Measurements from ENCODE around the gene IL17D. TPM values are rescaled to one million over a fixed set of nuclear protein-coding genes. Genes with fewer than 3 reads are reported as not detected.
"Not testable (repeated sequence)": the region's sequence is repeated elsewhere in the genome, so short reads cannot be mapped to it uniquely, and the experiment has no call there.

IL17D gene
- total RNA-seq, 1 experiment from 2014 or later: not detected

GRCh38 chr13:20681481-20681880, 22.0 kb upstream of the IL17D start:
- not testable (repeated sequence) for H3K4me3 ChIP-seq (ENCODE audit: insufficient read depth, low read depth, low read length); H3K27me3 ChIP-seq (ENCODE audit: control insufficient read depth, insufficient read depth, low read length); DNase-seq; H3K36me3 ChIP-seq (replicated peaks; ENCODE audit: control insufficient read depth, insufficient read depth, low read length)

GRCh38 chr13:20682061-20682460, 21.4 kb upstream of the IL17D start:
- no peaks in the 10 kb centered on the region for H3K27me3 ChIP-seq (ENCODE audit: control insufficient read depth, insufficient read depth, low read length)
- H3K36me3 ChIP-seq (replicated peaks; ENCODE audit: control insufficient read depth, insufficient read depth, low read length): no peaks in the 10 kb centered on the region
- no peak overlapping the region for H3K4me3 ChIP-seq (ENCODE audit: insufficient read depth, low read depth, low read length)
- no peak for DNase-seq

GRCh38 chr13:20684041-20684440, 19.5 kb upstream of the IL17D start:
- no peak for DNase-seq
- Histone ChIP-seq H3K27me3 (ENCODE audit: control insufficient read depth, insufficient read depth, low read length) (no peaks in the 10 kb centered on the region), H3K36me3 (replicated peaks; ENCODE audit: control insufficient read depth, insufficient read depth, low read length) (no peaks in the 10 kb centered on the region), H3K4me3 (ENCODE audit: insufficient read depth, low read depth, low read length) (no peak overlapping the region)

GRCh38 chr13:20684546-20684945, 19.0 kb upstream of the IL17D start:
- no peak for DNase-seq
- no peaks in the 10 kb centered on the region for H3K27me3 ChIP-seq (ENCODE audit: control insufficient read depth, insufficient read depth, low read length)
- no peak overlapping the region for H3K4me3 ChIP-seq (ENCODE audit: insufficient read depth, low read depth, low read length)
- no peaks in the 10 kb centered on the region for H3K36me3 ChIP-seq (replicated peaks; ENCODE audit: control insufficient read depth, insufficient read depth, low read length)

- no peak overlapping the region for H3K4me3 ChIP-seq (ENCODE audit: insufficient read depth, low read depth, low read length)
- H3K27me3 ChIP-seq (ENCODE audit: control insufficient read depth, insufficient read depth, low read length): no peaks in the 10 kb centered on the region
- H3K36me3 ChIP-seq (replicated peaks; ENCODE audit: control insufficient read depth, insufficient read depth, low read length): no peaks in the 10 kb centered on the region
- DNase-seq: no peak
Observed at GRCh38 chr13:20685092-20685491, 18.4 kb upstream of the IL17D start.

DNA sequence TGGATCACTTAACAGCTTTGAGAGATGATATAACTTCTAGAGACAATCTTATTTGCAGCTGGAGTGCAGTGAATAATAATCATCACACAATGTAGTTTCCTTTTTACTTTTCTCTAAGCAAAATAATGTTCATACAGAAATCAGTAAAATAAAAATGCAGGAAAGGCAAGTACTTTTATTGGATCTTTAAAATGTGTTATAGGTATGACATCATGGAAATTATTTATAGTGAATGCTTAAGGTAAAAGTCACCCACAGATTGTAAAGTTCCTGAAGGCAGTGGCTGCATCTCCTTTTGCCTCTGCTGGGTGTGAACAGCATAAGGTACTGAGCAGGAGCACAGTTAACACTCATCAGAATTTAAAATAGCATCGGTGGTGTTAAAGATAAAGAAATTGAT, 17.3 kb upstream of the IL17D start:
- no peaks in the 10 kb centered on the region for H3K27me3 ChIP-seq (ENCODE audit: control insufficient read depth, insufficient read depth, low read length)
- no peak for DNase-seq
- no peaks in the 10 kb centered on the region for H3K36me3 ChIP-seq (replicated peaks; ENCODE audit: control insufficient read depth, insufficient read depth, low read length)
- H3K4me3 ChIP-seq (ENCODE audit: insufficient read depth, low read depth, low read length): no peak overlapping the region

DNA sequence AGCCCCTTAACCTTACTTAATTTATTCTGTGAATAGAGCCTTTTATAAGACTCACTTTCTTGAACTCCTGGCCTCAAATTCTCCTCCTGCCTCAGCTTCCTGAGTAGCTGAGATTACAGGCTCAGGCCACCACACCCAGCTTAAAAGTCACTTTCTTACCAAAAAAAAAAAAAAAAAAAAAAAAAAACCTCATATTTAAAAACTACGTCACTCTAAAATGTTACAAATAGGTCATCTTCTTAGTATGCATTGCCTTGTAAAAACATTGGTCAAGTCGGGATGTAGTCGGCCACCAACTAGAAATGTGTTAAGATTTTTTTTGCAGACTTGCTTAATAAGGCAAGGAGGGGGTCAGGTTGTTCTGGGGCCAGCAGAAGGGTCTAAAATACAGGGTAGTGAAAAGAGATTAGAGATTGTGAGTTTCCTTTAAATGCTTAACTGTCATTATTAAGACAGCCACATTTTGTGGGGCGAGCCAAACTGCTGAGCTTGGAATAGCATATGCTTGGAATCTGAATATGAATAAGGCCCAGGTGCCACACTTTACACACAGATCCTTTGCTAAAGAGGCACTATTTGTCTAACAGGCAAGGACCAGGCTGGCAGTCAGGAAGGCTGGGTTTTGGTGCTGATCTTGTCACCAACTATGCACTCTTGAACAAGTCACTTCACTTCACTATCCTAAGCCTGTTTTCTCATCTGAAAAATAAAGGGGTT, 16.5 kb upstream of the IL17D start:
- Histone ChIP-seq H3K27me3 (ENCODE audit: control insufficient read depth, insufficient read depth, low read length) (no peaks in the 10 kb centered on the region), H3K4me3 (ENCODE audit: insufficient read depth, low read depth, low read length) (no peak overlapping the region), H3K36me3 (replicated peaks; ENCODE audit: control insufficient read depth, insufficient read depth, low read length) (no peaks in the 10 kb centered on the region)
- no peak for DNase-seq

DNA sequence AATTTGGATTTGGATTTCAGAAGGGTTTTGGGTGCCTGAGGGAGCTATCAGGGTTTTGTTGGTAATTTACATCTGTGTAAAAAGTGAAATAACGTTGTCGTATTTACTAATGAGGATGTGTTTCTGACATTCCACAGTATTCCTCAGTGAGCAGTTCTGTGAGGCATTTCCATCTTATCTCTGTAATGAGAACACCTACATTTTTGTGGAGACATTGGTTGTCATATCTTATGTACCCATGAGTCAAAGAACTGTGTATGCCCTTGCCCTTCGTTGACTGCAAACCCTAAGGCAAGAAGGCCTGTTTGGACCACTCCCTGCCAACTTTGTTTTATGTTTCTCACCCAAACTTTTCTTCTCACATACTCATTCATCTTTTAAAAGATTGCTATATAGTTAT, 14.2 kb upstream of the IL17D start:
- Histone ChIP-seq H3K4me3 (ENCODE audit: insufficient read depth, low read depth, low read length) (no peak overlapping the region), H3K27me3 (ENCODE audit: control insufficient read depth, insufficient read depth, low read length) (no peaks in the 10 kb centered on the region), H3K36me3 (replicated peaks; ENCODE audit: control insufficient read depth, insufficient read depth, low read length) (no peaks in the 10 kb centered on the region)
- DNase-seq: no peak

GRCh38 chr13:20691616-20692015, 11.9 kb upstream of the IL17D start:
- Histone ChIP-seq H3K27me3 (ENCODE audit: control insufficient read depth, insufficient read depth, low read length) (no peaks in the 10 kb centered on the region), H3K4me3 (ENCODE audit: insufficient read depth, low read depth, low read length) (no peak overlapping the region), H3K36me3 (replicated peaks; ENCODE audit: control insufficient read depth, insufficient read depth, low read length) (no peaks in the 10 kb centered on the region)
- DNase-seq: no peak

GRCh38 chr13:20696073-20696472, 7.4 kb upstream of the IL17D start:
- no peak for DNase-seq
- H3K4me3 ChIP-seq (ENCODE audit: insufficient read depth, low read depth, low read length): no peak overlapping the region
- H3K27me3 ChIP-seq (ENCODE audit: control insufficient read depth, insufficient read depth, low read length): peaks cover 4% of the 10 kb centered on the region; the same call in 1 of the 2 replicates
- H3K36me3 ChIP-seq (replicated peaks; ENCODE audit: control insufficient read depth, insufficient read depth, low read length): no peaks in the 10 kb centered on the region

- no peak overlapping the region for H3K4me3 ChIP-seq (ENCODE audit: insufficient read depth, low read depth, low read length)
- DNase-seq: no peak
- peaks cover 29% of the 10 kb centered on the region for H3K27me3 ChIP-seq (ENCODE audit: control insufficient read depth, insufficient read depth, low read length)
- H3K36me3 ChIP-seq (replicated peaks; ENCODE audit: control insufficient read depth, insufficient read depth, low read length): no peaks in the 10 kb centered on the region
Observed at GRCh38 chr13:20699715-20700114, 3.8 kb upstream of the IL17D start.

- Histone ChIP-seq H3K27me3 (ENCODE audit: control insufficient read depth, insufficient read depth, low read length) (peaks cover 32% of the 10 kb centered on the region), H3K4me3 (ENCODE audit: insufficient read depth, low read depth, low read length) (no peak overlapping the region), H3K36me3 (replicated peaks; ENCODE audit: control insufficient read depth, insufficient read depth, low read length) (no peaks in the 10 kb centered on the region)
- no peak for DNase-seq
Observed at GRCh38 chr13:20700288-20700687, 3.2 kb upstream of the IL17D start.

DNA sequence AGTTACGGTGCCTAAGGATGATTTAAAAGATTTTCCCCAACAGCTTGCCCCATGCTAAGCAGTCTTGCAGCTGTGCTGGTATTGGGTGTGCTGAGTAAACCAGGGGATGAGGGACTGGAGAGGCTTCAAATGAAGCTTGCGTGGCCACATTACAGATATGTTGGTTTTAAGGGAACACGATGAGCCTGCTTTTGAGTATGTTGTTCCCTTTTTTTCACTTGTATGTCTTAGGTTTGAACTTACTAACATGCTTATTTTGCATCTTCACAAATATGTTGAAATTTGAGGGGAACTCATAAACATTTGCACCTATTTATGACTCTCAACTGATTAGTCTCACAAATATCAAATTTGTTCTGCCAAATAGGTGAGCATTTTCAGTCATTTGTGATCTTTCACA, 2.0 kb upstream of the IL17D start:
- H3K4me3 ChIP-seq (ENCODE audit: insufficient read depth, low read depth, low read length): no peak overlapping the region
- peak; percentile 15 for DNase-seq
- H3K27me3 ChIP-seq (ENCODE audit: control insufficient read depth, insufficient read depth, low read length): peaks cover 36% of the 10 kb centered on the region
- H3K36me3 ChIP-seq (replicated peaks; ENCODE audit: control insufficient read depth, insufficient read depth, low read length): no peaks in the 10 kb centered on the region

DNA sequence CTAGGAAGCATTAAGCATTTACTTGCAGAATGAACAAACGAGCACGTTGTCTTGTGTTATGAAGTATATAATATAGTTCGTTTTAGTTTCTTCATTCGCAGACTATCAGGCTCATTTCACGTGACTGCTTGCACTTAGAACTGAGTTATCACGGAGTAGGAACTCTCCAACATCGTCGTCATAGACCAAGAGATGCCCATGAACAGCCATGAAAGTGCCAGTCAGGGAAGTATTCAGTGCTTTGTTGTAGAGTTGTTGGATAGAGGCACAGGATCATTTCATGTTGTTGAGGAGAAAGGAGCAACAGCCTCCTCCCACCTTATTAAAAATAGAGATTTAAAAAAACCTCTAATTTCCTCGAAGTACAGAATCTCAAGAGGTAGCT, 977 bp upstream of the IL17D start:
- Histone ChIP-seq H3K4me3 (ENCODE audit: insufficient read depth, low read depth, low read length) (peak overlapping the region; percentile 56; the same call in 1 of the 2 replicates), H3K27me3 (ENCODE audit: control insufficient read depth, insufficient read depth, low read length) (peaks cover 36% of the 10 kb centered on the region), H3K36me3 (replicated peaks; ENCODE audit: control insufficient read depth, insufficient read depth, low read length) (no peaks in the 10 kb centered on the region)
- DNase-seq: no peak

DNA sequence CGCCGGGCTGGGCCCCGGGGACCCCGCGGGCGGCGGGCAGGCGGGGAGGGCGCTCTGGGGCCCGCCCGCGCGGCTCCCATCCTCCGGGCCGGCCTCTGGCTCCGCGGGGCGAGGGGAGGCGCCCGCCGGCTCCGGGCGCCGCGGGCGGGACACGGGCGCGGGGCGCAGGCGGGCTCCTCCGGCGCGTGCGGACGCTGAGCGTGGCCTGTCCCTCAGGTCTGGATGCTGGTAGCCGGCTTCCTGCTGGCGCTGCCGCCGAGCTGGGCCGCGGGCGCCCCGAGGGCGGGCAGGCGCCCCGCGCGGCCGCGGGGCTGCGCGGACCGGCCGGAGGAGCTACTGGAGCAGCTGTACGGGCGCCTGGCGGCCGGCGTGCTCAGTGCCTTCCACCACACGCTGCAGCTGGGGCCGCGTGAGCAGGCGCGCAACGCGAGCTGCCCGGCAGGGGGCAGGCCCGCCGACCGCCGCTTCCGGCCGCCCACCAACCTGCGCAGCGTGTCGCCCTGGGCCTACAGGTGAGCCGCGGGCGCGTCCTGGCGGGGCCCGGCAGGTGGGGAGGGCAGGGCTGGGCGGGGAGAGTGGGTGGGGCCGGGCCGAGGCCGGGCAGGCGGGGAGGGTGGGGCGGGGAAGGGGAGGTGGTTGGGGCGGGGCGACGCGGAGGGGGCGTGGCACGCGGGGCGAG, 420 bp downstream of the IL17D start:
- Histone ChIP-seq H3K4me3 (ENCODE audit: insufficient read depth, low read depth, low read length) (peak overlapping the region; percentile 44), H3K27me3 (ENCODE audit: control insufficient read depth, insufficient read depth, low read length) (peaks cover 36% of the 10 kb centered on the region), H3K36me3 (replicated peaks; ENCODE audit: control insufficient read depth, insufficient read depth, low read length) (no peaks in the 10 kb centered on the region)
- peak; percentile 97 for DNase-seq
